DOHH2 (cell line): Measurements from ENCODE around the gene CCDC80.

Source experiments
- H3F3A ChIP-seq: fragments of 200-600 bp; sonication (generic), shearing (Covaris generic); 2 replicates; pipeline ENCODE4 v1.6.0; 2016; ENCODE audit warnings: antibody characterized with exemption, mild to moderate bottlenecking; ENCODE audit not compliant: control insufficient read depth, insufficient read depth
- H3K27ac ChIP-seq: fragments of 200-600 bp; sonication (generic); 2 replicates; pipeline ENCODE4 v1.5.1; 2014; ENCODE audit warnings: low read depth, mild to moderate bottlenecking, low read length, moderate library complexity
- H3K27me3 ChIP-seq: fragments of 200-600 bp; sonication (generic); 2 replicates; pipeline ENCODE4 v1.6.1; 2014; ENCODE audit warnings: mild to moderate bottlenecking, low read length, mixed read lengths; ENCODE audit not compliant: control insufficient read depth
- H3K36me3 ChIP-seq: fragments of 200-600 bp; sonication (generic); 2 replicates; pipeline ENCODE4 v1.6.1; 2014; ENCODE audit warnings: mild to moderate bottlenecking, low read length, moderate library complexity, mixed read lengths; ENCODE audit not compliant: control insufficient read depth
- H3K4me1 ChIP-seq: fragments of 200-600 bp; sonication (generic); 2 replicates; pipeline ENCODE4 v1.6.1; 2014; ENCODE audit warnings: mild to moderate bottlenecking, low read length, mixed read lengths; ENCODE audit not compliant: control insufficient read depth
- H3K4me2 ChIP-seq: fragments of 200-600 bp; sonication (generic); 2 replicates; pipeline ENCODE4 v1.6.0; 2014; ENCODE audit warnings: mild to moderate bottlenecking, low read length, moderate library complexity
- H3K4me3 ChIP-seq: fragments of 200-600 bp; sonication (generic); 2 replicates; pipeline ENCODE4 v1.5.1; 2014; ENCODE audit warnings: mild to moderate bottlenecking, low read length, mixed read lengths
- H3K79me2 ChIP-seq: fragments of 200-600 bp; sonication (generic); 2 replicates; pipeline ENCODE4 v1.6.1; 2014; ENCODE audit warnings: mild to moderate bottlenecking, low read length, mixed read lengths; ENCODE audit not compliant: control insufficient read depth
- H3K9me2 ChIP-seq: fragments of 200-600 bp; sonication (generic); replicated peaks from 2 replicates; pipeline ENCODE4 v1.6.1; 2014; ENCODE audit warnings: mild to moderate bottlenecking, low read length, mixed read lengths; ENCODE audit not compliant: control insufficient read depth
- H3K9me3 ChIP-seq: fragments of 200-600 bp; sonication (generic); 2 replicates; pipeline ENCODE4 v1.6.1; 2014; ENCODE audit warnings: antibody characterized with exemption, low read length, mixed read lengths; ENCODE audit not compliant: control insufficient read depth, insufficient read depth
- H4K20me1 ChIP-seq: fragments of 200-600 bp; sonication (generic); 2 replicates; pipeline ENCODE4 v1.6.0; 2014; ENCODE audit warnings: low read depth, mild to moderate bottlenecking, antibody characterized with exemption, low read length, moderate library complexity; ENCODE audit not compliant: control insufficient read depth, insufficient read depth
- EZH2phosphoT487 ChIP-seq: fragments of 200-600 bp; sonication (generic); IDR thresholded peaks from 2 replicates; pipeline ENCODE4 v1.6.1; 2017; ENCODE audit warnings: borderline replicate concordance, mild to moderate bottlenecking, antibody characterized with exemption, low read length, moderate library complexity, mixed read lengths
- TF ChIP-seq, protein P1 (sequence below): fragments of 200-600 bp; sonication (generic); IDR thresholded peaks from one replicate; pipeline ENCODE4 v1.5.1; 2014; ENCODE audit warnings: antibody characterized with exemption, mild to moderate bottlenecking, low read depth, low read length; ENCODE audit not compliant: poor library complexity, severe bottlenecking

The CCDC80 gene

DNA sequence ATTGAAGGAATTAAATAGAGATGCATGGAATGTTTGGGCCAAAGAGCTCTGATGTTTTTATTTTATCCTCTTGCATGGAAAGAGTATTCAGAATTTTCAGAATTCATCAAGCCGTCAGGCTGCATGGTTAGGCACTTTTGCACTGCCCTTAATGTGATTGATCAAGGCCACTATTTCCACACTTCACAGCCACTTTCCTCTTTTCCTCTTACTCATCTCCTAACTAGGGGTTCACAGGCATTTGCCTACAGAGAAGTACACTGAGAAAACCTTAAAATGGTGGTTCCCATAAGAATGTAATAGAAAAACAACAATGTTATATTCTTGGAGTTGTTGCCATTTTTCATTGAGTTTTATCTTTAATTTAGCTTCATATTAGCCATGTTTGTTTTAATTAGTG, 68.2 kb downstream of the CCDC80 start:
- Histone ChIP-seq H3K36me3 (peaks cover 66% of the 10 kb centered on the region), H3K9me2 (no peaks in the 10 kb centered on the region), H3K27me3 (no peaks in the 10 kb centered on the region), H3F3A (no peaks in the 10 kb centered on the region; the same call in 1 of the 2 replicates), H3K4me2 (no peak overlapping the region), H3K27ac (no peak overlapping the region), H3K79me2 (no peaks in the 10 kb centered on the region), H3K4me3 (no peak overlapping the region), H4K20me1 (no peaks in the 10 kb centered on the region), H3K9me3 (no peaks in the 10 kb centered on the region), H3K4me1 (0 out of 2 replicates have a peak, but pooled peaks cover 5% of the 10 kb centered on the region)
- no peak for TF ChIP-seq EZH2phosphoT487
- TF ChIP-seq, protein P1, sequence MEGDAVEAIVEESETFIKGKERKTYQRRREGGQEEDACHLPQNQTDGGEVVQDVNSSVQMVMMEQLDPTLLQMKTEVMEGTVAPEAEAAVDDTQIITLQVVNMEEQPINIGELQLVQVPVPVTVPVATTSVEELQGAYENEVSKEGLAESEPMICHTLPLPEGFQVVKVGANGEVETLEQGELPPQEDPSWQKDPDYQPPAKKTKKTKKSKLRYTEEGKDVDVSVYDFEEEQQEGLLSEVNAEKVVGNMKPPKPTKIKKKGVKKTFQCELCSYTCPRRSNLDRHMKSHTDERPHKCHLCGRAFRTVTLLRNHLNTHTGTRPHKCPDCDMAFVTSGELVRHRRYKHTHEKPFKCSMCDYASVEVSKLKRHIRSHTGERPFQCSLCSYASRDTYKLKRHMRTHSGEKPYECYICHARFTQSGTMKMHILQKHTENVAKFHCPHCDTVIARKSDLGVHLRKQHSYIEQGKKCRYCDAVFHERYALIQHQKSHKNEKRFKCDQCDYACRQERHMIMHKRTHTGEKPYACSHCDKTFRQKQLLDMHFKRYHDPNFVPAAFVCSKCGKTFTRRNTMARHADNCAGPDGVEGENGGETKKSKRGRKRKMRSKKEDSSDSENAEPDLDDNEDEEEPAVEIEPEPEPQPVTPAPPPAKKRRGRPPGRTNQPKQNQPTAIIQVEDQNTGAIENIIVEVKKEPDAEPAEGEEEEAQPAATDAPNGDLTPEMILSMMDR: no peak

DNA sequence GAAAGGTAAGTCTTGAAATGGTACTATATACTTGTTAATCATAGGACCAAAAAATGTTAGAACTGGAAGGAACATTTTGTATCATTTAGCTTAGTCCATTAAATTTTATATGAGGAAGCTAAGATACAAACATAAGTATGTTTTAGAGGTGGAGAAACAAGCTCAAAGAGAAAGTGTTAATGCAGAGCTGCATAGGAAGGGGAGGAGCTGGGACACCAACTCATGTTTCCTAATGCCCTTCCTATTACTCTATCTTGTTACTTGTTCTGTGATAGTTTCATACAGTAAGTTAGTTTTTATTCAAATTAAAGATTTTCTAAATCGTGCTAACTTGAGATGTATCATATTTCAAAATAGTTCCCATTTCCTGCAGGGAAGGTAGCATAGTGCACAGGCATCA, 71.7 kb downstream of the CCDC80 start:
- Histone ChIP-seq H3K4me3 (no peak overlapping the region), H3K9me3 (no peaks in the 10 kb centered on the region), H3K79me2 (no peaks in the 10 kb centered on the region), H3K36me3 (peaks cover 70% of the 10 kb centered on the region), H3K4me2 (no peak overlapping the region), H3K4me1 (0 out of 2 replicates have a peak, but pooled peaks cover 5% of the 10 kb centered on the region), H3K9me2 (no peaks in the 10 kb centered on the region), H3F3A (no peaks in the 10 kb centered on the region), H3K27ac (no peak overlapping the region), H4K20me1 (no peaks in the 10 kb centered on the region), H3K27me3 (no peaks in the 10 kb centered on the region)
- no peak for TF ChIP-seq EZH2phosphoT487
- TF ChIP-seq, protein P1: no peak

DNA sequence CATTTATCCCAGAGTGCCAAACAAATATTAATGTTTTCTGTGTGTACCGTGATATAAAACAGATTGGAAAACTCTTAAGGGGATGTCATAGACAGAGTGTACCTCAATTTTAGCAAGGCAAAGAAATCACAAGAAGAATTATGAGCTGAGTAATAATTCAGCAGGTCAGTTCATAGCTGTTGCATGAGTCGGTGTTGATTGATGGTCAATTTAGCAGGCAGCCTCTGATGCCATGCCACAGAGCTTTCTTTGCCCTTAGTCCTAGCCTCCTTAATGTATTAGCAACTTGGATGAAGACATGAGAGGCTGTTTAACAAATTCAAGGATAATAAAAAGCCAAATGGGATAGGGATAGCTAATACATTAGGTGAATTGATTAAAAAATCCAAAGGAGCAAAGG, 72.3 kb downstream of the CCDC80 start:
- H3K9me2 ChIP-seq: no peaks in the 10 kb centered on the region
- no peak overlapping the region for H3K4me3 ChIP-seq
- H3K9me3 ChIP-seq: no peaks in the 10 kb centered on the region
- no peaks in the 10 kb centered on the region for H3F3A ChIP-seq
- no peaks in the 10 kb centered on the region for H4K20me1 ChIP-seq
- H3K36me3 ChIP-seq: peaks cover 69% of the 10 kb centered on the region
- TF ChIP-seq, protein P1: no peak
- TF ChIP-seq EZH2phosphoT487: no peak
- H3K79me2 ChIP-seq: peaks cover 5% of the 10 kb centered on the region
- H3K4me1 ChIP-seq: peaks cover 6% of the 10 kb centered on the region
- no peaks in the 10 kb centered on the region for H3K27me3 ChIP-seq
- H3K4me2 ChIP-seq: no peak overlapping the region
- H3K27ac ChIP-seq: no peak overlapping the region
